Measurements from ENCODE around the gene TRIM38. TPM values are rescaled to one million over a fixed set of nuclear protein-coding genes. Genes with fewer than 3 reads are reported as not detected.

Gene TRIM38
- polyA plus RNA-seq, 1 donor from 2014 or later = not detected

DNA sequence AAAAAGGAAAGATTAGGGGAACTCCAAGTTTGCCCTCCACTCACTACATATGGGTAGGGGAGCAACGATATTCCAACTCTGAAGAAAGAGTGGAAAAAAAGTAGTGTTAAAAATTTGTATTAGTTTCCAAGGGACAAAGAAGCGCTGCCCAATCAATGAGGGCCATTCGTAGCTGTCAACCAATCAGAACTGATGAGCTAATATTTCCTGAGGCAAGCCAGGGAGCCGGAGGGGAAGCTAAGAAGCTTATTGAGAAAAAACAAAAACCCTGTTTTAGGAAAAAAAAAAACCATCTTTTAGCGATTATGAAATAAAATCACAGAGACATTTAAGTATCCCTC, 59.5 kb downstream of the TRIM38 start:
- Histone ChIP-seq H2AFZ (ENCODE audit: low read depth, low read length) (no peak overlapping the region), H3K9ac (ENCODE audit: low read length) (peak overlapping the region; percentile 80), H3K27me3 (ENCODE audit: insufficient read depth, low read depth, low read length) (no peaks in the 10 kb centered on the region), H3K9me3 (ENCODE audit: low read length) (no peaks in the 10 kb centered on the region), H4K20me1 (ENCODE audit: insufficient read depth) (no peaks in the 10 kb centered on the region), H3K36me3 (ENCODE audit: insufficient read depth, low read length) (no peaks in the 10 kb centered on the region), H3K9me2 (ENCODE audit: insufficient read depth, low read length) (no peaks in the 10 kb centered on the region), H3K4me3 (ENCODE audit: low read length) (peak overlapping the region; percentile 86), H3F3A (ENCODE audit: insufficient read depth, low read length, poor library complexity, severe bottlenecking) (peaks cover 16% of the 10 kb centered on the region), H3K4me2 (ENCODE audit: low read length) (peak overlapping the region; percentile 86), H3K79me2 (replicated peaks; ENCODE audit: insufficient read depth, low read length) (no peaks in the 10 kb centered on the region), H3K27ac (ENCODE audit: low read length) (peak overlapping the region; percentile 89)
- no peak for TF ChIP-seq EZH2 (IDR thresholded peaks at IDR 0.05; ENCODE audit: borderline replicate concordance, insufficient read depth, low read length, poor library complexity, severe bottlenecking)
- TF ChIP-seq SMC3 (conservative IDR thresholded peaks at IDR 0.05; ENCODE audit: poor library complexity) = no peak

GRCh38 chr6:26022737-26023136, 60.1 kb downstream of the TRIM38 start:
- Histone ChIP-seq H3K79me2 (replicated peaks; ENCODE audit: insufficient read depth, low read length) (no peaks in the 10 kb centered on the region), H3K27ac (ENCODE audit: low read length) (no peak overlapping the region), H3K4me3 (ENCODE audit: low read length) (no peak overlapping the region), H3K4me2 (ENCODE audit: low read length) (no peak overlapping the region), H3K36me3 (ENCODE audit: insufficient read depth, low read length) (no peaks in the 10 kb centered on the region), H3F3A (ENCODE audit: insufficient read depth, low read length, poor library complexity, severe bottlenecking) (peaks cover 19% of the 10 kb centered on the region), H3K9me2 (ENCODE audit: insufficient read depth, low read length) (no peaks in the 10 kb centered on the region), H3K9me3 (ENCODE audit: low read length) (no peaks in the 10 kb centered on the region), H4K20me1 (ENCODE audit: insufficient read depth) (no peaks in the 10 kb centered on the region), H2AFZ (ENCODE audit: low read depth, low read length) (no peak overlapping the region), H3K27me3 (ENCODE audit: insufficient read depth, low read depth, low read length) (no peaks in the 10 kb centered on the region), H3K9ac (ENCODE audit: low read length) (no peak overlapping the region)
- no peak for TF ChIP-seq EZH2 (IDR thresholded peaks at IDR 0.05; ENCODE audit: borderline replicate concordance, insufficient read depth, low read length, poor library complexity, severe bottlenecking)

DNA sequence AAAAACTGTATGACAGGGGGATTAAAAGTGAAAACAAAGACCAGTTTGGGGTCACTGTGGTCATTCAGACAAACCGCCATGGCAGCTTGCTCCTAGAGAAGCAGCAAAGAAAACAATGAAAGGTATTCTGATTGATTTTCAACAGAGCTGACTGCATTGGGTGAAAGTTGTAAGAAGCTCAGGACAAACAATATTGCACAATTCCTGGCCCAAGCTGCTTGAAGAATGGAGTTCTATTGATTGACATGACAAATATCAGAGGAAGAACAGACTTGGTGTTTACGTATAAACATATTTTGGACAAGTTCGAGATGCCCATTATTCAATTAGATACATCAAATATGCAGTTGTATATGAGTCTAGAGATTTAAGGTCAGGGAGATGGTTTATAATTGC, 62.0 kb downstream of the TRIM38 start:
- H3K9me2 ChIP-seq (ENCODE audit: insufficient read depth, low read length) = no peaks in the 10 kb centered on the region
- no peaks in the 10 kb centered on the region for H3K9me3 ChIP-seq (ENCODE audit: low read length)
- H3F3A ChIP-seq (ENCODE audit: insufficient read depth, low read length, poor library complexity, severe bottlenecking) = peaks cover 21% of the 10 kb centered on the region
- no peaks in the 10 kb centered on the region for H3K36me3 ChIP-seq (ENCODE audit: insufficient read depth, low read length)
- H2AFZ ChIP-seq (ENCODE audit: low read depth, low read length) = no peak overlapping the region
- no peak overlapping the region for H3K9ac ChIP-seq (ENCODE audit: low read length)
- H3K79me2 ChIP-seq (replicated peaks; ENCODE audit: insufficient read depth, low read length) = no peaks in the 10 kb centered on the region
- no peaks in the 10 kb centered on the region for H3K27me3 ChIP-seq (ENCODE audit: insufficient read depth, low read depth, low read length)
- no peak overlapping the region for H3K4me3 ChIP-seq (ENCODE audit: low read length)
- no peak overlapping the region for H3K4me2 ChIP-seq (ENCODE audit: low read length)
- TF ChIP-seq MXI1 (conservative IDR thresholded peaks at IDR 0.05; ENCODE audit: poor library complexity, severe bottlenecking) (no peak), TAF1 (IDR thresholded peaks at IDR 0.05; ENCODE audit: low read depth) (no peak), SMC3 (conservative IDR thresholded peaks at IDR 0.05; ENCODE audit: poor library complexity) (no peak)
- H4K20me1 ChIP-seq (ENCODE audit: insufficient read depth) = no peaks in the 10 kb centered on the region
- H3K27ac ChIP-seq (ENCODE audit: low read length) = no peak overlapping the region

DNA sequence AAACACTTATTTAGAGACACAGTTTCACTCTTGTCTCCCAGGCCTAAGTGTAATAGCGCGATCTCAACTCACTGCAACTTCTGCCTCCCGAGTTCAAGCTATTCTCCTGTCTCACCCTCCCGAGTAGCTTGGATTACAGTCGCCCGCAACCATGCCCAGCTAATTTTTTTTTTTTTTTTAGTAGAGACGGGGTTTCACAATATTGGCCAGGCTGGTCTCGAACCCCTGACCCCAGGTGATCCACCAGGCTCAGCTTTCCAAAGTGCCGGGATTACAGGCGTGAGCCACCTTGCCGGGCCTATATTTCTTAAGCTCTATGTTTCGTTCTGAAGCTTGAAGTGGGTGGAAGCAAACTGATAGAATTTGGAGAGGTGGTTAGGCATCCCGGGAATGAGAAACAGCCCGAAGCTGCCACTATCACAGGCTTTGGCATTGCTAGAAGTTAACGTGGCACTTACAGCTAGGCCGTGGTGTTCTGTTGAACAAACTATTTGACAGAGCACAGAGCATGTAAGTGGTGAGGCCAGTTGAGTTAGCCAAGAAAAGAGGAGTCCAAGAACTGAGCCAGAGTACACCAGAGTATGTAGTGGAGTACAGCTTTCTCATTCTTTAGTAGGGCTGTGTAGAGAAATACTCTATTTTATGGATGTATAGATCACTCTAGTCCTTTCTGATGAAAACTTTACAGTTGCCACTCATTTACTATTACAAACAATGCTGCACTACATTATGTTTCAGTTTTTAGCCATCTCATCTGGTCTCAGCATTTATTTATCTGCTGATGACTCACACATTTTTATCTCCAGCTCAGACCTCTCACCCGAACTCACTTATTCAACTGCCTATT, 62.7 kb downstream of the TRIM38 start:
- Histone ChIP-seq H3K4me2 (ENCODE audit: low read length) (peak overlapping the region; percentile 90), H3K27ac (ENCODE audit: low read length) (peak overlapping the region; percentile 78), H3K9me3 (ENCODE audit: low read length) (no peaks in the 10 kb centered on the region), H3K27me3 (ENCODE audit: insufficient read depth, low read depth, low read length) (no peaks in the 10 kb centered on the region), H2AFZ (ENCODE audit: low read depth, low read length) (no peak overlapping the region), H3K9ac (ENCODE audit: low read length) (peak overlapping the region; percentile 68), H3K9me2 (ENCODE audit: insufficient read depth, low read length) (no peaks in the 10 kb centered on the region), H3K36me3 (ENCODE audit: insufficient read depth, low read length) (no peaks in the 10 kb centered on the region), H3K79me2 (replicated peaks; ENCODE audit: insufficient read depth, low read length) (no peaks in the 10 kb centered on the region), H3K4me3 (ENCODE audit: low read length) (peak overlapping the region; percentile 71), H4K20me1 (ENCODE audit: insufficient read depth) (no peaks in the 10 kb centered on the region), H3F3A (ENCODE audit: insufficient read depth, low read length, poor library complexity, severe bottlenecking) (peaks cover 17% of the 10 kb centered on the region)
- TF ChIP-seq EP300 (conservative IDR thresholded peaks at IDR 0.05; ENCODE audit: poor library complexity, severe bottlenecking) (no peak), TAF1 (IDR thresholded peaks at IDR 0.05; ENCODE audit: low read depth) (no peak), EZH2 (IDR thresholded peaks at IDR 0.05; ENCODE audit: borderline replicate concordance, insufficient read depth, low read length, poor library complexity, severe bottlenecking) (no peak), CTCF (IDR thresholded peaks at IDR 0.05; ENCODE audit: poor library complexity, severe bottlenecking) (no peak), POLR2AphosphoS5 (IDR thresholded peaks at IDR 0.05) (no peak), MXI1 (conservative IDR thresholded peaks at IDR 0.05; ENCODE audit: poor library complexity, severe bottlenecking) (no peak), RAD21 (conservative IDR thresholded peaks at IDR 0.05) (no peak), SMC3 (conservative IDR thresholded peaks at IDR 0.05; ENCODE audit: poor library complexity) (no peak)
- TF ChIP-seq, protein P1, sequence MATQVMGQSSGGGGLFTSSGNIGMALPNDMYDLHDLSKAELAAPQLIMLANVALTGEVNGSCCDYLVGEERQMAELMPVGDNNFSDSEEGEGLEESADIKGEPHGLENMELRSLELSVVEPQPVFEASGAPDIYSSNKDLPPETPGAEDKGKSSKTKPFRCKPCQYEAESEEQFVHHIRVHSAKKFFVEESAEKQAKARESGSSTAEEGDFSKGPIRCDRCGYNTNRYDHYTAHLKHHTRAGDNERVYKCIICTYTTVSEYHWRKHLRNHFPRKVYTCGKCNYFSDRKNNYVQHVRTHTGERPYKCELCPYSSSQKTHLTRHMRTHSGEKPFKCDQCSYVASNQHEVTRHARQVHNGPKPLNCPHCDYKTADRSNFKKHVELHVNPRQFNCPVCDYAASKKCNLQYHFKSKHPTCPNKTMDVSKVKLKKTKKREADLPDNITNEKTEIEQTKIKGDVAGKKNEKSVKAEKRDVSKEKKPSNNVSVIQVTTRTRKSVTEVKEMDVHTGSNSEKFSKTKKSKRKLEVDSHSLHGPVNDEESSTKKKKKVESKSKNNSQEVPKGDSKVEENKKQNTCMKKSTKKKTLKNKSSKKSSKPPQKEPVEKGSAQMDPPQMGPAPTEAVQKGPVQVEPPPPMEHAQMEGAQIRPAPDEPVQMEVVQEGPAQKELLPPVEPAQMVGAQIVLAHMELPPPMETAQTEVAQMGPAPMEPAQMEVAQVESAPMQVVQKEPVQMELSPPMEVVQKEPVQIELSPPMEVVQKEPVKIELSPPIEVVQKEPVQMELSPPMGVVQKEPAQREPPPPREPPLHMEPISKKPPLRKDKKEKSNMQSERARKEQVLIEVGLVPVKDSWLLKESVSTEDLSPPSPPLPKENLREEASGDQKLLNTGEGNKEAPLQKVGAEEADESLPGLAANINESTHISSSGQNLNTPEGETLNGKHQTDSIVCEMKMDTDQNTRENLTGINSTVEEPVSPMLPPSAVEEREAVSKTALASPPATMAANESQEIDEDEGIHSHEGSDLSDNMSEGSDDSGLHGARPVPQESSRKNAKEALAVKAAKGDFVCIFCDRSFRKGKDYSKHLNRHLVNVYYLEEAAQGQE (IDR thresholded peaks at IDR 0.05; ENCODE audit: borderline replicate concordance) = no peak

Data from neural cell (in vitro differentiated cells).